Neural cell (in vitro differentiated cells): Measurements from ENCODE around the gene DIS3. TPM values are rescaled to one million over a fixed set of nuclear protein-coding genes. Genes with fewer than 3 reads are reported as not detected.
A peak's percentile ranks its signal among the peaks of the same experiment; 100 is the strongest.
"Not testable (repeated sequence)": the region's sequence is repeated elsewhere in the genome, so short reads cannot be mapped to it uniquely, and the experiment has no call there.

Source experiments
- H2AFZ ChIP-seq: fragments of 200-600, 300-800 bp; sonication (generic), shearing (Covaris generic); 2 replicates; pipeline ENCODE4 v1.6.0; 2014; ENCODE audit warnings: low read depth, mild to moderate bottlenecking, antibody characterized with exemption, low read length, moderate library complexity
- H3F3A ChIP-seq: fragments of 200-600 bp; shearing (Covaris generic); 2 replicates; pipeline ENCODE4 v1.6.1; 2016; ENCODE audit warnings: mild to moderate bottlenecking, moderate library complexity, mixed read lengths, antibody characterized with exemption, low read length; ENCODE audit not compliant: insufficient read depth, poor library complexity, severe bottlenecking
- H3K27ac ChIP-seq: fragments of 200-600, 300-800 bp; sonication (generic), shearing (Covaris generic); 2 replicates; pipeline ENCODE4 v1.5.1; 2014; ENCODE audit warnings: mild to moderate bottlenecking, low read length, moderate library complexity
- H3K27me3 ChIP-seq: fragments of 300-800, 200-600 bp; sonication (generic), shearing (Covaris generic); 2 replicates; pipeline ENCODE4 v1.6.0; 2014; ENCODE audit warnings: mild to moderate bottlenecking, low read depth, low read length, moderate library complexity; ENCODE audit not compliant: insufficient read depth
- H3K36me3 ChIP-seq: fragments of 300-800, 200-600 bp; sonication (generic), shearing (Covaris generic); 2 replicates; pipeline ENCODE4 v1.5.1; 2014; ENCODE audit warnings: mild to moderate bottlenecking, antibody characterized with exemption, low read length, moderate library complexity; ENCODE audit not compliant: insufficient read depth
- H3K4me2 ChIP-seq: fragments of 300-800, 200-600 bp; sonication (generic), shearing (Covaris generic); 2 replicates; pipeline ENCODE4 v1.6.0; 2014; ENCODE audit warnings: mild to moderate bottlenecking, low read length
- H3K4me3 ChIP-seq: fragments of 300-800, 200-600 bp; sonication (generic), shearing (Covaris generic); 2 replicates; pipeline ENCODE4 v1.5.1; 2014; ENCODE audit warnings: mild to moderate bottlenecking, low read length, moderate library complexity
- H3K79me2 ChIP-seq: fragments of 200-600 bp; shearing (Covaris generic); replicated peaks from 2 replicates; pipeline ENCODE4 v1.6.0; 2014; ENCODE audit warnings: mild to moderate bottlenecking, low read length, moderate library complexity; ENCODE audit not compliant: insufficient read depth
- H3K9ac ChIP-seq: fragments of 300-800, 200-600 bp; sonication (generic), shearing (Covaris generic); 2 replicates; pipeline ENCODE4 v1.6.1; 2016; ENCODE audit warnings: mild to moderate bottlenecking, low read length, mixed read lengths
- H3K9me2 ChIP-seq: fragments of 200-600 bp; shearing (Covaris generic); 2 replicates; pipeline ENCODE4 v1.6.1; 2016; ENCODE audit warnings: mild to moderate bottlenecking, low read length, mixed read lengths; ENCODE audit not compliant: insufficient read depth
- H3K9me3 ChIP-seq: fragments of 200-600, 300-800 bp; sonication (generic), shearing (Covaris generic); 2 replicates; pipeline ENCODE4 v1.6.1; 2016; ENCODE audit warnings: mild to moderate bottlenecking, mixed run types, low read length, moderate library complexity, mixed read lengths
- H4K20me1 ChIP-seq: fragments of 200-600 bp; shearing (Covaris generic); 2 replicates; pipeline ENCODE4 v1.6.1; 2016; ENCODE audit warnings: mild to moderate bottlenecking, mixed run types; ENCODE audit not compliant: insufficient read depth
- EP300 ChIP-seq: fragments of 450-650 bp; conservative IDR thresholded peaks from 2 replicates; pipeline ENCODE4 v1.6.1; 2014; ENCODE audit warnings: antibody characterized with exemption, mild to moderate bottlenecking, moderate library complexity; ENCODE audit not compliant: poor library complexity, severe bottlenecking
- EZH2 ChIP-seq: fragments of 200-600, 300-800 bp; shearing (Covaris generic), sonication (generic); IDR thresholded peaks from 2 replicates; pipeline ENCODE4 v1.6.1; 2014; ENCODE audit warnings: antibody characterized with exemption, low read length, borderline replicate concordance, mild to moderate bottlenecking; ENCODE audit not compliant: insufficient read depth, poor library complexity, severe bottlenecking
- MXI1 ChIP-seq: fragments of 450-650 bp; conservative IDR thresholded peaks from 2 replicates; pipeline ENCODE4 v1.6.1; 2014; ENCODE audit warnings: antibody characterized with exemption, mild to moderate bottlenecking; ENCODE audit not compliant: poor library complexity, severe bottlenecking
- POLR2AphosphoS5 ChIP-seq: IDR thresholded peaks from 2 replicates; pipeline ENCODE4 v1.6.1; 2012
- RAD21 ChIP-seq: fragments of 450-650 bp; conservative IDR thresholded peaks from 2 replicates; pipeline ENCODE4 v1.6.1; 2014; ENCODE audit warnings: antibody characterized with exemption, mild to moderate bottlenecking, moderate library complexity
- REST ChIP-seq: IDR thresholded peaks from 2 replicates; pipeline ENCODE4 v1.6.1; 2012; ENCODE audit warnings: borderline replicate concordance
- SMC3 ChIP-seq: fragments of 450-650 bp; conservative IDR thresholded peaks from 2 replicates; pipeline ENCODE4 v1.6.1; 2014; ENCODE audit warnings: antibody characterized with exemption, mild to moderate bottlenecking, moderate library complexity; ENCODE audit not compliant: poor library complexity
- TAF1 ChIP-seq: IDR thresholded peaks from 2 replicates; pipeline ENCODE4 v1.6.1; 2012; ENCODE audit warnings: low read depth
- polyA plus RNA-seq: library from polyadenylated mRNA; depleted of rRNA; stranded (reverse); fragments of >200 nt; gene quantifications from 2 replicates; pipeline ENCODE4 v1.2.3, GENCODE V29; 2014
- small RNA-seq, 3 experiments: library from RNA; depleted of rRNA; stranded (forward); fragments of <200 nt; gene quantifications; one replicate each; pipeline ENCODE3, GENCODE V24; 2012
- TF ChIP-seq, protein P1 (sequence below): fragments of 450-650 bp; IDR thresholded peaks from 2 replicates; pipeline ENCODE4 v1.5.1; 2014; ENCODE audit warnings: antibody characterized with exemption, mild to moderate bottlenecking, moderate library complexity; ENCODE audit not compliant: poor library complexity, severe bottlenecking

Gene DIS3
- polyA plus RNA-seq, 1 donor from 2014 or later: 46.3 TPM

DNA sequence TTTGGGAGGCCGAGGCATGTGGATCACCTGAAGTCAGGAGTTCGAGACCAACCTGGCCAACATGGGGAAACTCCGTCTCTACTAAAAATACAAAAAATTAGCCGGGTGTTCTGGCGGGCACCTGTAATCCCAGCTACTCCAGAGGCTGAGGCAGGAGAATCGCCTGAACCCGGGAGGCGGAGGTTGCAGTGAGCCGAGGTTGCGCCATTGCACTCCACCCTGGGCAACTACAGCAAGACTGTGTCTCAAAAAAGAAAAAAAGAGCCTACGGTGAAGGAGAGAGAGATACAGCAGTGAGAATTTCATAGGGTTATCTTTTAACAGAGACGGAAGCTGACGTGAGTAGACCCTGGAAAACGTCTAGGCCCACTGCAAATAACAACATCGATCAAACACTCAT lies 55.5 kb downstream of the DIS3 start:
- peaks cover 48% of the 10 kb centered on the region for H3K79me2 ChIP-seq

GRCh38 chr13:72716776-72717175 lies 64.9 kb downstream of the DIS3 start:
- TF ChIP-seq TAF1 (no peak), POLR2AphosphoS5 (no peak), RAD21 (no peak), EP300 (no peak), REST (no peak), MXI1 (no peak), SMC3 (no peak), EZH2 (no peak)
- TF ChIP-seq, protein P1, sequence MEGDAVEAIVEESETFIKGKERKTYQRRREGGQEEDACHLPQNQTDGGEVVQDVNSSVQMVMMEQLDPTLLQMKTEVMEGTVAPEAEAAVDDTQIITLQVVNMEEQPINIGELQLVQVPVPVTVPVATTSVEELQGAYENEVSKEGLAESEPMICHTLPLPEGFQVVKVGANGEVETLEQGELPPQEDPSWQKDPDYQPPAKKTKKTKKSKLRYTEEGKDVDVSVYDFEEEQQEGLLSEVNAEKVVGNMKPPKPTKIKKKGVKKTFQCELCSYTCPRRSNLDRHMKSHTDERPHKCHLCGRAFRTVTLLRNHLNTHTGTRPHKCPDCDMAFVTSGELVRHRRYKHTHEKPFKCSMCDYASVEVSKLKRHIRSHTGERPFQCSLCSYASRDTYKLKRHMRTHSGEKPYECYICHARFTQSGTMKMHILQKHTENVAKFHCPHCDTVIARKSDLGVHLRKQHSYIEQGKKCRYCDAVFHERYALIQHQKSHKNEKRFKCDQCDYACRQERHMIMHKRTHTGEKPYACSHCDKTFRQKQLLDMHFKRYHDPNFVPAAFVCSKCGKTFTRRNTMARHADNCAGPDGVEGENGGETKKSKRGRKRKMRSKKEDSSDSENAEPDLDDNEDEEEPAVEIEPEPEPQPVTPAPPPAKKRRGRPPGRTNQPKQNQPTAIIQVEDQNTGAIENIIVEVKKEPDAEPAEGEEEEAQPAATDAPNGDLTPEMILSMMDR: no peak
- Histone ChIP-seq H3K4me3 (no peak overlapping the region), H3F3A (no peaks in the 10 kb centered on the region), H3K9me3 (no peaks in the 10 kb centered on the region), H3K9ac (no peak overlapping the region), H3K36me3 (peaks cover 18% of the 10 kb centered on the region), H4K20me1 (no peaks in the 10 kb centered on the region), H3K9me2 (no peaks in the 10 kb centered on the region), H3K27ac (no peak overlapping the region), H3K4me2 (no peak overlapping the region), H3K79me2 (peaks cover 5% of the 10 kb centered on the region), H3K27me3 (no peaks in the 10 kb centered on the region), H2AFZ (no peak overlapping the region)

More for the DNA sequence above, 55.5 kb downstream of the DIS3 start:
- not testable (repeated sequence) for H2AFZ ChIP-seq, H3K9me2 ChIP-seq, H3F3A ChIP-seq, H3K27ac ChIP-seq, H3K9me3 ChIP-seq, H3K27me3 ChIP-seq, H3K36me3 ChIP-seq, H4K20me1 ChIP-seq
- Histone ChIP-seq H3K4me3 (peak overlapping the region; percentile 73), H3K4me2 (peak overlapping the region; percentile 88), H3K9ac (peak overlapping the region; percentile 64)

Small RNAs within 50 kb of the gene (small RNA-seq; reads per million reads assigned to genes)
- gene RNU6-80P: 0 to 1.8 (median 0.03) reads per million in 3 experiments

Other genes starting within 250 kb of the DIS3 start
- gene MZT1, start 54.3 kb downstream of the DIS3 start, polyA plus RNA-seq: 38.5 and 48.0 TPM in 2 replicates
- gene BORA, start 54.0 kb downstream of the DIS3 start, polyA plus RNA-seq: 3.7 and 4.2 TPM in 2 replicates
- 16.7 and 42.4 TPM in 2 replicates for gene PIBF1, start 233 bp upstream of the DIS3 start, polyA plus RNA-seq